CD14-positive monocyte (primary cell): ENCODE data around the gene GNA12. TPM values are rescaled to one million over a fixed set of nuclear protein-coding genes. Genes with fewer than 3 reads are reported as not detected.
A peak's percentile ranks its signal among the peaks of the same experiment; 100 is the strongest.

Experiments
- DNase-seq, 3 donors: peaks; one replicate each; pipeline ENCODE4 v3.0.0-alpha.2; 2011 to 2022
- H2AFZ ChIP-seq: 2 replicates; pipeline ENCODE4 v1.6.0; 2012; ENCODE audit warnings: mild to moderate bottlenecking, low read depth, low read length, inconsistent platforms; ENCODE audit not compliant: insufficient read depth, poor library complexity, severe bottlenecking
- H3K27ac ChIP-seq, 2 donors: 1 replicate in 1 of 2; 2 replicates in 1 of 2; pipeline ENCODE4 v1.5.1; 2012 to 2013; ENCODE audit warnings: low read length in 2 of 2, control low read depth in 1 of 2, inconsistent platforms in 1 of 2, low read depth in 1 of 2, mild to moderate bottlenecking in 1 of 2
- H3K27me3 ChIP-seq, 2 donors: one replicate each; pipeline versions ENCODE4 v1.6.0 to v1.6.1; 2011 to 2013; ENCODE audit warnings: low read length in 2 of 2; ENCODE audit not compliant: control insufficient read depth in 2 of 2, insufficient read depth in 2 of 2
- H3K36me3 ChIP-seq, 2 donors: replicated peaks in 1 of 2; 1 replicate in 1 of 2; 2 replicates in 1 of 2; pipeline versions ENCODE4 v1.5.1 to v1.6.1; 2012 to 2013; ENCODE audit warnings: low read length in 2 of 2, control low read depth in 1 of 2, inconsistent platforms in 1 of 2, mild to moderate bottlenecking in 1 of 2; ENCODE audit not compliant: insufficient read depth in 2 of 2, control insufficient read depth in 1 of 2
- H3K4me1 ChIP-seq, 2 donors: 1 replicate in 1 of 2; 2 replicates in 1 of 2; pipeline versions ENCODE4 v1.5.1 to v1.6.1; 2012 to 2013; ENCODE audit warnings: low read length in 2 of 2, control low read depth in 1 of 2, inconsistent platforms in 1 of 2, mild to moderate bottlenecking in 1 of 2, moderate library complexity in 1 of 2; ENCODE audit not compliant: insufficient read depth in 2 of 2, control insufficient read depth in 1 of 2
- H3K4me2 ChIP-seq: replicated peaks from 2 replicates; pipeline ENCODE3; 2012; ENCODE audit warnings: low read length, moderate library complexity, mild to moderate bottlenecking; ENCODE audit not compliant: poor library complexity, severe bottlenecking; ENCODE audit errors: extremely low read depth
- H3K4me3 ChIP-seq, 3 experiments: fragments of 200-600 bp in 1 of 3; sonication (generic) in 1 of 3; replicated peaks in 1 of 3; 1 replicate in 2 of 3; 2 replicates in 1 of 3; pipeline ENCODE4 v1.5.1; 2011 to 2013; ENCODE audit warnings: low read length in 3 of 3, mild to moderate bottlenecking in 3 of 3, control low read depth in 2 of 3, low read depth in 2 of 3, inconsistent platforms in 1 of 3, moderate library complexity in 1 of 3
- H3K79me2 ChIP-seq: 2 replicates; pipeline ENCODE4 v1.6.0; 2012; ENCODE audit warnings: mild to moderate bottlenecking, control low read depth, inconsistent platforms, low read length, moderate library complexity; ENCODE audit not compliant: insufficient read depth
- H3K9ac ChIP-seq: 2 replicates; pipeline ENCODE4 v1.6.0; 2017; ENCODE audit warnings: low read length, mild to moderate bottlenecking; ENCODE audit not compliant: insufficient read depth, poor library complexity, severe bottlenecking
- H3K9me3 ChIP-seq, 2 donors: replicated peaks in 1 of 2; 1 replicate in 1 of 2; 2 replicates in 1 of 2; pipeline versions ENCODE4 v1.5.1 to v1.6.1; 2012 to 2013; ENCODE audit warnings: low read length in 2 of 2, control low read depth in 1 of 2; ENCODE audit not compliant: control insufficient read depth in 1 of 2, insufficient read depth in 1 of 2
- H4K20me1 ChIP-seq: 2 replicates; pipeline ENCODE4 v1.6.0; 2012; ENCODE audit warnings: mild to moderate bottlenecking, low read length, control low read depth, moderate library complexity; ENCODE audit not compliant: insufficient read depth
- H3K27ac Mint-ChIP-seq, 7 donors: one replicate each; pipeline ENCODE4 v1.8.0; 2020; ENCODE audit warnings: mild to moderate bottlenecking in 7 of 7, mixed read lengths in 7 of 7, moderate library complexity in 6 of 7, inconsistent platforms in 2 of 7
- H3K27me3 Mint-ChIP-seq, 3 donors: one replicate each; pipeline ENCODE4 v1.8.0; 2021 to 2022; ENCODE audit warnings: low read depth in 3 of 3, mild to moderate bottlenecking in 3 of 3, mixed read lengths in 3 of 3, moderate library complexity in 3 of 3, inconsistent platforms in 1 of 3
- H3K36me3 Mint-ChIP-seq, 2 donors: one replicate each; pipeline ENCODE4 v1.8.0; 2020; ENCODE audit warnings: mixed read lengths in 2 of 2, inconsistent platforms in 1 of 2, mild to moderate bottlenecking in 1 of 2
- H3K4me1 Mint-ChIP-seq: one replicate; pipeline ENCODE4 v1.8.0; 2020; ENCODE audit warnings: mild to moderate bottlenecking, mixed read lengths
- H3K4me3 Mint-ChIP-seq, 2 donors: one replicate each; pipeline ENCODE4 v1.8.0; 2020; ENCODE audit warnings: mild to moderate bottlenecking in 2 of 2, mixed read lengths in 2 of 2, moderate library complexity in 1 of 2
- H3K9me3 Mint-ChIP-seq, 7 donors: one replicate each; pipeline ENCODE4 v1.8.0; 2020 to 2022; ENCODE audit warnings: mixed read lengths in 7 of 7, mild to moderate bottlenecking in 6 of 7, moderate library complexity in 6 of 7, inconsistent platforms in 2 of 7
- WGBS: methylation state at CpG from one replicate; pipeline ENCODE4 v1.1.5; 2013; ENCODE audit warnings: missing lambda C conversion rate; ENCODE audit not compliant: insufficient coverage; 5-methylcytosine and 5-hydroxymethylcytosine counted together
- intact Hi-C, 2 donors: fragments of 100-400 bp; cut with micrococcal nuclease; formaldehyde crosslinking; loops; one replicate each; pipeline versions ENCODE4 v1.15.0 to v1.15.1; 2023
- polyA plus RNA-seq, 3 donors: library from polyadenylated mRNA; depleted of rRNA in 1 of 3; unstranded in 2 of 3; stranded (reverse) in 1 of 3; fragments of 300-500 nt in 2 of 3; fragments of >200 nt in 1 of 3; fragmentation: Illumina TruSeq in 2 of 3; gene quantifications; 1 replicate in 2 of 3; 2 replicates in 1 of 3; pipeline ENCODE4 v1.2.3, GENCODE V29; 2012 to 2021
- TF ChIP-seq, protein P1 (sequence below): fragments of 200-600 bp; IDR thresholded peaks from one replicate; pipeline ENCODE4 v1.8.0; 2022; ENCODE audit warnings: antibody characterized with exemption, mild to moderate bottlenecking

GNA12 gene
- polyA plus RNA-seq, 3 donors = 3.4 to 25.9 (median 10.6) TPM

DNA sequence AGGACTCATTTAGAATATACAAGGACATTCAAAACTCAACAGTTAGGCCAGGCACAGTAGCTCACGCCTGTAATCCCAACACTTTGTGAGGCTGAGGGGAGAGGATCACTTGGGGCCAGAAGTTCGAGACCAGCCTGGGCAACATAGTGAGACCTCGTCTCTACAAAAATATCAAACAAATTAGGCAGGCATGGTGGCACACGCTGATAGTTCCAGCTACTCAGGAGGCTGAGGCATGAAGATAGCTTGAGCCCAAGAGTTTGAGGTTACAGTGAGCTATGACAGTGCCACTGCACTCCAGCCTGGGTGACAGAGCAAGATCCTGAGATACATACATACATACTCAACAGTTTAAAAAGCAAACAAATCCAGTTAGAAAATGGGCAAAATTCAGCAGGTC lies 44.9 kb downstream of the GNA12 start:
- H3K4me1 Mint-ChIP-seq = peaks cover 31% of the 10 kb centered on the region
- no peaks in the 10 kb centered on the region for H3K27me3 Mint-ChIP-seq
- peaks cover 18 to 24% of the 10 kb centered on the region in 2 donors for H3K36me3 Mint-ChIP-seq
- H3K27ac Mint-ChIP-seq = peak overlapping the region in 2 of 7 donors; percentile 62 to 78
- H3K9me3 ChIP-seq = no peaks in the 10 kb centered on the region
- no peak overlapping the region for H3K27ac ChIP-seq
- intact Hi-C loops = no loop called here
- no peaks in the 10 kb centered on the region for H3K27me3 ChIP-seq
- TF ChIP-seq, protein P1, sequence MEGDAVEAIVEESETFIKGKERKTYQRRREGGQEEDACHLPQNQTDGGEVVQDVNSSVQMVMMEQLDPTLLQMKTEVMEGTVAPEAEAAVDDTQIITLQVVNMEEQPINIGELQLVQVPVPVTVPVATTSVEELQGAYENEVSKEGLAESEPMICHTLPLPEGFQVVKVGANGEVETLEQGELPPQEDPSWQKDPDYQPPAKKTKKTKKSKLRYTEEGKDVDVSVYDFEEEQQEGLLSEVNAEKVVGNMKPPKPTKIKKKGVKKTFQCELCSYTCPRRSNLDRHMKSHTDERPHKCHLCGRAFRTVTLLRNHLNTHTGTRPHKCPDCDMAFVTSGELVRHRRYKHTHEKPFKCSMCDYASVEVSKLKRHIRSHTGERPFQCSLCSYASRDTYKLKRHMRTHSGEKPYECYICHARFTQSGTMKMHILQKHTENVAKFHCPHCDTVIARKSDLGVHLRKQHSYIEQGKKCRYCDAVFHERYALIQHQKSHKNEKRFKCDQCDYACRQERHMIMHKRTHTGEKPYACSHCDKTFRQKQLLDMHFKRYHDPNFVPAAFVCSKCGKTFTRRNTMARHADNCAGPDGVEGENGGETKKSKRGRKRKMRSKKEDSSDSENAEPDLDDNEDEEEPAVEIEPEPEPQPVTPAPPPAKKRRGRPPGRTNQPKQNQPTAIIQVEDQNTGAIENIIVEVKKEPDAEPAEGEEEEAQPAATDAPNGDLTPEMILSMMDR = no peak
- H3K4me2 ChIP-seq = no peak overlapping the region
- no peaks in the 10 kb centered on the region for H3K9me3 Mint-ChIP-seq
- H2AFZ ChIP-seq = no peak overlapping the region
- H3K36me3 ChIP-seq = peaks cover 4 to 7% of the 10 kb centered on the region in 2 donors
- no peak for DNase-seq
- H3K4me3 ChIP-seq = no peak overlapping the region
- no peak overlapping the region for H3K4me3 Mint-ChIP-seq
- 90% methylated on average over 2 of the region's 4 CpGs for WGBS
- H3K9ac ChIP-seq = no peak overlapping the region
- peaks cover 10% of the 10 kb centered on the region for H3K79me2 ChIP-seq
- no peaks in the 10 kb centered on the region for H4K20me1 ChIP-seq
- H3K4me1 ChIP-seq = peaks cover 10 to 16% of the 10 kb centered on the region in 2 donors

- Mint-ChIP-seq H3K36me3 (peaks cover 24 to 28% of the 10 kb centered on the region in 2 donors), H3K27me3 (peaks cover 0 to 2% (median 0%) of the 10 kb centered on the region in 3 donors), H3K4me3 (no peak overlapping the region), H3K9me3 (no peaks in the 10 kb centered on the region), H3K4me1 (peaks cover 32% of the 10 kb centered on the region), H3K27ac (no peak overlapping the region)
- no peak overlapping the region for H3K9ac ChIP-seq
- H3K4me1 ChIP-seq = peaks cover 10 to 16% of the 10 kb centered on the region in 2 donors
- H3K27me3 ChIP-seq = no peaks in the 10 kb centered on the region
- no peaks in the 10 kb centered on the region for H4K20me1 ChIP-seq
- no peaks in the 10 kb centered on the region for H3K9me3 ChIP-seq
- no peak overlapping the region for H3K4me3 ChIP-seq
- peaks cover 9% of the 10 kb centered on the region for H3K79me2 ChIP-seq
- H3K27ac ChIP-seq = no peak overlapping the region
- intact Hi-C loops = no loop called here
- H3K36me3 ChIP-seq = peaks cover 4 to 12% of the 10 kb centered on the region in 2 donors
- no CpG with 5 or more reads among the region's 2 CpGs for WGBS
- DNase-seq = no peak
- TF ChIP-seq, protein P1 = no peak
- no peak overlapping the region for H2AFZ ChIP-seq
- H3K4me2 ChIP-seq = no peak overlapping the region
Observed at GRCh38 chr7:2798669-2799068, 45.4 kb downstream of the GNA12 start.
